Effector CD4-positive, alpha-beta T cell (primary cell): ENCODE measurements around the gene TRIM41.

ENCODE experiments used
- DNase-seq: peaks from one replicate; pipeline ENCODE4 v3.0.0-alpha.2; 2020

TRIM41 gene

DNA sequence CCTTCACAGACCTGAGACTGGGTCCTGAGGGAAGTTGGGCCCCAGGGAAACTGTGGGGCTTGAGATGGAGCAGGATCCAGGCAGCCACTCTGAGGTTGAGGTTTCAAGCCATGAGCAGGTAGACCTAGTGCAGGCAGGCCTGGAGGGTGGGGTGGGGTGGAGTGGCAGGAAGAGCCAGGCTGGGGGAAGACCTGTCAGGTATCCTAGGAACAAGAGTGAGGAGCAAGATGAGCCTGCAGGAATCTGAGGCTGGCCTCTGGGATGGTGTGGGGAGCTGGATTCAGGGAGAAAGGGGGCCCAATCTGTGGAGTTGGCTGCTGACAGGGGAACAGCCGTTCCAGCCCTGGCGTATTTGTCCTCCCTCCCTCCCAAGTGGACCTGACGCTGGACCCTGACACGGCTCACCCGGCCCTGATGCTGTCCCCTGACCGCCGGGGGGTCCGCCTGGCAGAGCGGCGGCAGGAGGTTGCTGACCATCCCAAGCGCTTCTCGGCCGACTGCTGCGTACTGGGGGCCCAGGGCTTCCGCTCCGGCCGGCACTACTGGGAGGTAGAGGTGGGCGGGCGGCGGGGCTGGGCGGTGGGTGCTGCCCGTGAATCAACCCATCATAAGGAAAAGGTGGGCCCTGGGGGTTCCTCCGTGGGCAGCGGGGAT is 10.8 kb downstream of the TRIM41 start:
- no peak for DNase-seq

DNA sequence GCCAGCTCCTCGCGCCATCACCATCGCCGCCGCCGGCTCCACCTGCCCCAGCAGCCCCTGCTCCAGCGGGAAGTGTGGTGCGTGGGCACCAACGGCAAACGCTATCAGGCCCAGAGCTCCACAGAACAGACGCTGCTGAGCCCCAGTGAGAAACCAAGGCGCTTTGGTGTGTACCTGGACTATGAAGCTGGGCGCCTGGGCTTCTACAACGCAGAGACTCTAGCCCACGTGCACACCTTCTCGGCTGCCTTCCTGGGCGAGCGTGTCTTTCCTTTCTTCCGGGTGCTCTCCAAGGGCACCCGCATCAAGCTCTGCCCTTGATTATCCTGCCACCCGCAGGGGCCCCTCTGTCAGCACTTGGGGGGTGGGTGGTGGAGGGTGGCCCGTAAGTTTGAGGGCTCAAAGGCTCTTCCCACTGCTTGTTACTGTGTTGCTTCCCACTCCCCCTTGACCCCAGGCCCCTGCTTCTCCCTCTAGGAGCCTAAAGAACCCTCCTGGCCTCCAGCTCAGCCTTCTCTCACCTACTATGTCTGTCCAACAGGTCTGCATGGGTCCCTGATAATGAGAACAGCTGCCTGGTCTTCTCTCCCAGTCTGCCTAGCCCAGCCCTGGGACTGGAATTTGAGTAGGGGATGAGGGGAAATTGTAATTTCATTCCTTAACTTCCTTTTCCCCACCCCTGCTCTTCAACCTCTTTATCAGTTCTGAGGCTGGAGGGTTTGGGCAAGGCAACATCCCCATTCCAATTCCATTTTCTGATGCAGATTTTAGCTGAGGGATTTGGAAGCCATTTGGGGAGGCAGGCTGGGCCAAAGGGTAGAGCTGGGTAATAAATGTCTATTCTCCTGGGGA is 11.6 kb downstream of the TRIM41 start:
- no peak for DNase-seq

DNA sequence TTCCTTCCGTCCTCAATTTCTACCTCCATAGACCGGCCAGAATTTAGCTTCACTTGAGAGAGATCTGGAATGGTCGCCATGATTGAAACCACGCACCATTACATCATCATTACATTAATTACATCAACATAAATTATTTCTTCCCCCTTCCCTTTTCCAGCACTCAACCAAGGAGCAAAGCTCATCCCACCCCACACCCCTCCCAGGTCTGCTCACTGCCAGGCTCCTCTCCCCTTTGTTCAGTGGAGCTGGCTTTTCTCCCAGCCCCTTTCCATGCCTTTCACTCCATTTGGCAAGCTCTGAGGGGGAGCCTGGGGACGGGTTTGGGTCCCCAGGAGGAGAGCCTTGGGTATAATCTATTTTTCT is 12.2 kb downstream of the TRIM41 start:
- no peak for DNase-seq

DNA sequence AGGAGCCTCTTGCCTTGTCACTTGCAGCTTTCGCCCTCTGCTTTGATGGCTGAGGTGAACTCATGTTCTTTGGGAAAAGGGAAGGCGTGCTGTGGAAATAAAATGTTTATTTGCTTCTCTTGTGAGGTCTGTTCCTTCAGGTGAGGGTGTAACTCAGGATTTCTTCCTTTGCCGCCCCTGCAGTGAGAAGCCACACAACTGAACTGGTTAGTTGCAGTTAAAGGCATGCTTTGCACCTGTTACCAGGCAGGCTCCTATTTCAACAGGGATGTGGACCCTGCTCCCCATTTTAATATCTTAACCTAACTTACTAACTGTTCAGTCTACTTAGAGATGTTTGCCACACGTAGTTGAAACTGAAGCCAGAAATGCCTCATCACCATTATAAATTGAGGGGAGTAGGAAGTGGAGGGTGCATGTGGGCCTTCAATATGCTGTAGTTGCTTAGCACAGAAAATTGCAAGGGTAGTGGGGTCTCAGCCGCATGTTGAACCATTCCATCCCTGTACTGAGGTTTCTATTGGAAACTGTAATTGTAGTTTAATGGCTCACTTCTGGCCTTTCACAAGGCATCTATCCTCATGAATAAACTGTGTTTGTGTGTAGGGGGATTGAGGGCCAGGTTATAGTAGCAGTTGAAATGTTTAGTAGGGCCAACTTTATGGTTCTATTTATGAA is 12.7 kb downstream of the TRIM41 start:
- no peak for DNase-seq

DNA sequence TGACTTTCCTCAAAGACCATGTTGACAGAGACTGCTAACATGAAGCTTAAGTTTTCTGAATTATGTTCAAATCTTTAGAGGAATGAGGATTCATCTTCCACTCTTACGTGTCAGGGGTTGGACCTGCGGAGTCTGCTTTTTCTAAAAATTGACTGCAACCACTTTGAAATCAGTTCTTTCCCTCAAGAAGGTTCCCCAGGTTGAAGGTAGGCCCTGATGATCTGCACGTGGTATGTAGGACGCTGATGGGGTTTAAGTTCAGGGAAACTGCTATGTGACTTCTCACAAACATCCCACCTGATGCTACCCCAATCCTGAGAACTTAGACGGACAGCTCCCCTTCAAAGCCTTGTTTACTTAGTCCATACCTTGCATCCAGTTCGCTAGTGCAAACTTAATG is 13.4 kb downstream of the TRIM41 start:
- DNase-seq = no peak

DNA sequence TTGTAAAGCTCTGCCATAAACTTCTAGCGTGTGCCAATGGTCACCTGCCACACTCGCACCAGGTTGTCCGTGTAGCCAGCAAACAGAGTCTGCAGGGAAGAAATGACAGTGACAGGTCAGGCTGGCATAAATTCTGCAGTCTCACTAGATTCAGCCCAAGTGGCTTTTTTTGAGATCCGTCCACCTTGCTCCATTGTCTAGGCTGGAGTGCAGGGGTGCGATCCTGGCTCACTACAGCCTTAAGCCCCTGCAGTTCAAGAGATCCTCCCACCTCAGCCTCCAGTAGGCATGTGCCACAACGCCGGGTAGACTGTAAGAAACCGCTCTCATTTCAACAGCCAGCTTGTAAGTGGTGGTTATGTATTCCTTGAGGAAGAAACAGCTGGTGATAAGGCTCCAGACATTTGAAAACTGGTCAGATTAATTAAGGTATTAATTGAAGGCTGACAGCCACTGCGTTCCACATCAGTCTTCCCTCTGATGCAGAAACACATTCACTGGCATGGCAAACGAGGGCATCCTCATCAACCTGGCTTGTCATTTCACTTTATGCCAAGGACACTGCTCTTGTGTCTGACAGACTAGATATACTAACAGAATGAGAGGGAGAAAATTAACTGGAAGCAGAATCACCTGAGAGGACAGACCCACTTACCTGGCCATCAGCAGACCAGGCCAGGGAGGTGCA is 14.0 kb downstream of the TRIM41 start:
- DNase-seq = no peak

DNA sequence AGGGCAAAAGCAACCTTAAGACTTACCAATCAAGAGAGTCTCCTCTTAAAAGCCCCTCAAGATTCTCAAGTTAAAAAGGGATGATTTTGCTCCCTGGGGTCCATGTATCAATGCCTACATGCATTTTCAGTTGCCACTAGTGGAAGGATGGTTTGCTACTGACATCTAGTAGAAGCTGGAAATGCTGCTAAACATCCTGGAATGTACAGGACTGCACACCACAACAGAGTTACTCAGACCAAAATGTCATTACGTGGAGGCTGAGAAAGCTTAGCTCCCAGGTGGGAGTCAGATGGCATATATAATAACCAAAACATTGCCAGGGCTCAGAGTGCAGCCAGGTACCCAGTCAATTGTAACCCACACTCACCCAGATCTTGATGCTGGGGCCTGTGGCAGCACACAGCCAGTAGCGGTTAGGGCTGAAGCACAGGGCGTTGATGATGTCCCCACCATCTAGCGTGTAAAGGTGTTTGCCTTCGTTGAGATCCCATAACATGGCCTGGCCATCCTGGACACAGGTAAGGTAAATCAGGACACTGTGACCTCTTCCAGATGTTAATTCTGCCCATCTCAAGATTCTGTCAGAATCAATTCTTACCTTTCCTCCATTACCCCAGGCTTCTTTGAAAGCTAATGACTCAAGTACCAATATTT is 14.8 kb downstream of the TRIM41 start:
- no peak for DNase-seq

DNA sequence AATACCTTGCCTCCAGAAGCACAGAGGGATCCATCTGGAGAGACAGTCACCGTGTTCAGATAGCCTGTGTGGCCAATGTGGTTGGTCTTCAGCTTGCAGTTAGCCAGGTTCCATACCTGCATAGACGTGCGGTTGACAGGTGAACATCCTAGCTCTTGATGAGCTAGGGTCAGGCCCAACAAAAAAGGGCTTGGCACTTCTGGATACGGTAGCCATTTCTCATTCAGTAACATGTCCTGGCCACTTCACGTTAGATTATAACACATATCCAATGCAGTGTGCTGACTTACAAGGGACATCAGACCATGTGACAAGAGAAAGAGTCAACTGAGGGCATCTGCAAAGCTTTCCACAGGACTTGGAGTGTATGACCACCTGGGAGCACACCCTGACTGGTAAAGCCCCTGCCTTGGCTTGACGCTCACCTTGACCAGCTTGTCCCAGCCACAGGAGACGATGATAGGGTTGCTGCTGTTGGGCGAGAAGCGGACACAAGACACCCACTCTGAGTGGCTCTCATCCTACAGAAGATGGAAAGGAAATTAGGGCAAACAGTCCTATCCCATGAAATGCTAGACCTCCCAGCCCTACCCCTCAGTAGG is 16.1 kb downstream of the TRIM41 start:
- DNase-seq = no peak

DNA sequence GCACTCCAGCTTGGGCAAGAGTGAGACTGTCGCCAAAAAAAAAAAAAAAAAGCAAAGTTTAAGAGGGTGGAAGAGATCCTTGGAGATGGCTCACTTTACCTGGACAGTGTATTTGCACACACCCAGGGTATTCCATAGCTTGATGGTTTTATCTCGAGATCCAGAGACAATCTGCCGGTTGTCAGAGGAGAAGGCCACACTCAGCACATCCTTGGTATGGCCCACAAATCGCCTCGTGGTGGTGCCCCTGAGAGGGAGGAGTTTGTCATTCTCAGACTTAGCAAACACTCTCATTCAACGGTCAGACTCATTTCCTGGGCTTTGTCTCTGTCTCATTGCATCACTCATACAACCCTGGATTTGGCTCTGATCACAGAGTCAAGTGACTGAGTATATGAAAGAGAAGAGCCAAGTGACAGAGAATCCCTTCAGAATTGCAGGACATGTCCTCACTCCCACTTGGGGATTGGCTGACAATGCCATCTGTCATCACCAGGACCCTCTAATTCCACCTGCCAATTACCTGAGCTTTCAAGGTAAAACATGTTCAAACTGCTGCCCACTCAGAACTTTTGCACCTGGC is 18.4 kb downstream of the TRIM41 start:
- DNase-seq = no peak

DNA sequence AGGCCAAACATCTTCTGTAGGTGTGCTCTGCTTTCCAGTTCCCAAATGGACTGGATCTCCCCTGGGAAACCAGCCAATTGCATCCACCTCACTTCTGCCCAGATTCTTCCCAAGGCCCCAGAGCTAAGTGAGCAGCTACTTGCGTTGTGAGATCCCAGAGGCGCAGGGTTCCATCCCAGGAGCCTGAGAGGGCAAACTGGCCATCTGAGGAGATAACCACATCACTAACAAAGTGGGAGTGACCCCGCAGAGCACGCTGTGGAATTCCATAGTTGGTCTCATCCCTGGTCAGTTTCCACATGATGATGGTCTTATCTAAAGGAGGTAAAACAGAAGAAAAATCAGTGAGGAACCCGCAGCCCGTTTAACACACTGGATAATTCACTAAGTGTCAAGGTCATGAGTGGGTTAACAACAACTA is 19.0 kb downstream of the TRIM41 start:
- DNase-seq = no peak

DNA sequence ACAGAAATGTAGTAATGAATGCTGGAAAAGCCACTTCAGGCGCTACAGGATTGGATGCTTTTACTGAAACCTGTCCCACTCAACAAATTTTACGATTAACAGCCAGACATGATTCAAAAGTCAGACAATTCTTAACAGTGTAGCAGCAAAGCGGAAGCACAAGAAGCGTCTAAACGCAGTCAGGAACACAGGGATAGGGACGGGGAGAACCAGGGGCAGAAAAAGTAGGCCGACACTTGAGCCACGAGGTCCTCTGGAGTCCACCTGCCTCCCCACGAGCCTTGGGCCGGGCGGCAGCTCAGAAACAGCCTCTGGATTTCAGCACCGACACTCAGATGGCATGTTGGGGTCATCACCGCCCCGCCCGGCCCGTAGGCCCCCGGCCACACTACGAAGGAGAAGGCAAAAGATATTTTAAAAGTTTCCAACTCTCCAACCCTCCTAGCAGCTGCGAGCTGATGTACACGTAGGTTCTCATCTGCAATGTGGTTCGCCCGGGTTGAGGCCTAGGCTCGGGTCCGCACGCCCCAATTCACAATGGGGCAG is 20.0 kb downstream of the TRIM41 start:
- no peak for DNase-seq

DNA sequence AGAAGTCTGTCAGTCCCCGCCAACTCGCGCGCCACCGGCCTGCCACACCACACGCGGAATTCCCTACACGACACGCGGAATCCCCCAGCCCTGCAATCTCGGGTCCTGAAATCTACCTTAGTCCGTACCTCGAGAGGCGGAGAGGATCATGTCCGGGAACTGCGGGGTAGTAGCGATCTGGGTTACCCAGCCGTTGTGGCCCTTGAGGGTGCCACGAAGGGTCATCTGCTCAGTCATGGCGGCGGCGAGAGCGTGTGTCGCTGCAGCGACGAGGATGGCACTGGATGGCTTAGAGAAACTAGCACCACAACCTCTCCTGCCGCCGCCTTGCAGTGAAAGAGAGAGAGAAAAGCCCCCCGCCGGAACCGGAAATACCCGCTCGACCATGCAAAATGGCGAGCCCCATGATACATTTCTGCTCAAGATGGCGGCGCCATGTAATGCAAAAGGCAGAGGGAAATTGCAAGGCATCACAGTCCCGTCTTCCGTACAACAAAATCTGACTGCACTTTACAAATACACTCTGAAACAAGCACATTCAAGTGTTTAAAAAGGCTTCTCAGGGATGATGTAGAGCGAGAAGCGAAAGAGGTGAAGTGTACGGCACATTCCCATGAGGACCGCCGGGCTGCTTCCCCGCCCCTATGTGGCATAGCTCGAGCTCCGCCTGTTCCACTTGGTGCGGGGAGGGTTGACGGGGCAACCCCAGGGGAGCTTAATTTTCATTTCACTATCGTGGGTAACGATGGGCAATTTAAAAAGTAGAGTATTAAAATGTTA is 20.7 kb downstream of the TRIM41 start, which contains the start of gene RACK1:
Gene RACK1, minus strand, starts transcription at position 343 of the 780 bp plus-strand sequence. Its CDS starts 106 bp downstream, at position 237.
- DNase-seq = peak; percentile 89

DNA sequence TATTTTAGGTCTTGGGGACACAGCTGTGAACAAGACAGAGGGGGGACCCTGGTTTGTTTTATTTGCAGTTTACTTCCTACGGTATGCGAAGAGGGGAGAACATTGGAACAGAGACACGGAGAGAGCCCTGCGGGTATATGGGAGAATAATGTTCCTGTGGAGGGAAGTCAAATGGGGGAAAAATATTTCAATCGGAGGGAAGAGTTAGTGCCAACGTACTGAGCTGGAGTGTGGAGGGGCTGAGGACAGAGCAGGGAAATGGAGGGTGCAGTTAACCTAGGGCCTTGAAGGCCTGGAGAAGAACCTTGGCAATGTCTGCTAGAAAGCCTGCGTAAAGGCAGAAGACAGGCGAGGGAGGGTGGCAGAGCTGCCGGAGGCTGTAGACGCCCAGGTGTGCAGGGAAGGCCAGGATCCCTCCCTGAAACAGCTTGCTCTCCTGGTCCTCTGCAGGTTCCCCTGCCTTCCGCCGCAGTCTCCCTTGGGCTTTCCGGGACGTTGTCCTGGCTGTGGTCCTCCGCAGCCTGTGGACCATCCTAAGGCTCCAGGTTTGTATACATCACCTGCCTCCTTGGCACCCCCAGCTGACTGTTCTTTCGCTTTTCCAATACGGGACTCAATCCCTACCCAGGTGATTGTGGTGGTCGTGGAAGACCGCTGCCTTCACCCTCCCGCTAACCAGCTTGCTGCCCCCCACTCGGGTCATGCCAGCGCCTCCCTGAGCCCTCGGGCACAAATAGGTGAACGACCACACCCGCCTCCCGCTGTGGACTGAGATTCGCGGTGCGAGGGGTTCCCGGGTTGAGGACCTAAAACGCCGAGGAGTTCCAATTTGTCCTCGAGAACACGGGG is 22.6 kb downstream of the TRIM41 start:
- DNase-seq = no peak

DNA sequence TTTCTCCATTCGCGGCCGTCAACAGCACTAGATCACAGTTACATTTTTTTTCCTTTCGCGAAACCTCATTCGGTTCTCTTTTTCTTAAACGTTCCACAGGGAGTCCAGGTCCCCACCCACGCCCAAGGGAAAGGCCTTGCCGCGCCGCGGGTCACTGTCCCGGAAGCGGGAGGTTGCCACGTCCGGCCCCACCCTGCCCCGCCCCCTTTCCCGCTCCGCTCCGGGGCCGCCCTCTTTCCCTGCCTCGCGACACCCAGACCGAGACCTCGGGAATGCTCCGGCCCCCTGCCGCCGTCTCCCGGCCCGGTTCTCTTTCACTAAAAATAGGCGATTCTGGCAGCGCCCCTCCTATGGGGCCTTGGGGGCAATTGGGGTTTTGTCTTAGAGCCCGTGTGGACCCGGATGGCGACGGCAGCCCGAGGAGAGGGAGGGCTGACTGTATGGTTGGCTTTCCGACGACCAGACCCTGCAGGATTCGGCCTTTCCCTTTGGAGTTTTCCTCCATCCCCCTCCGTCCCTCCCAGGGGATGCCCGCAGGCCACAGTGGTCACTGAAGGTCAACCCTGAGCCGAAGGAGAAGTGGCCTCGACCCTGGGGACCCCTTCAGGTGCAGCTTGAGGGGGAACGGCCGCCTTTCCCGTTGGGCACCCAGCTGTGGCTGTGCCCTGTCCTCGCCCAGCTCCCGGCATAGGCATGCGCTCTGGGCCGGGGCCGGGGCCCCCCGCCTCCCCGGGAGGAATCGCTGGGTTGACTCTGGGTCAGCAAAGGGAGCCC is 23.4 kb downstream of the TRIM41 start:
- peak; percentile 59 for DNase-seq

DNA sequence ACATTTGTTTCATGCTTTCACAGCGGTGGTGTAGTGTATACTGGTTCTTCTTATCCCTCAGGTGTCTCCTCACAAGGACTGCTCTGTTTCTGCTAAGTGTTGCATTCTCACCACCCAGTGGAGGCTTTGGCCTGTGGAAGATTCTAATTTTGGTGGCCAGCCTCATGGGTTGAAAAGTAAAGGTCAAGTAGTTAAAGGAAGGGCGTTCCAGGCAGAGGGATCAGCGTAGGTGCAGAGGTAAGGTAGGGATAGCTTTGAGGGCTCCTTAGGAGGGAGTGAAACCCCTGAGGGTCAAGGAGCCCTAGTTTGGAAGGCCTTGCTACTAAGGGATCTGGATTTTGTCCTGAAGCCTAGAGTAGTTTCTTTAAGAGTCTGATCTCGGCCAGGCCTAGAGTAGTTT is 25.2 kb downstream of the TRIM41 start:
- DNase-seq = no peak

DNA sequence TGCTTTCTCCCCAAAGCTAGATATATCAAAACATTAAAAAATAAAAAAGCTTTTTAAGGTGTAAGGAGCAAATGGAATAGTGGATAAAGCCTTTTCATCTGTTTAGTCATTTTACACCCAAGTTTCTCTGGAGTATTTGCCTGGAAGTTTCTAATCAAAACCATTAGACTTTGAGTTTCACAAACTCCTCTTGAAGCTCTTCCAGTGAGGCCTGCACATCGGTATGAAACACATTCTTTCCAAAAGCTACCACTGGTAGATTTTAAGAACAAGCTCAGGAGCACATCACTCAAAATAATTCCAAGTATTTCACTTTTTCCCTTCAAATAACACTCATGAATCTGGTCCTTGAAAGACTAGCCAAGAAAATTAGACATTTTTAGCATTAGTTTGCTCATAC is 32.2 kb downstream of the TRIM41 start:
- DNase-seq = no peak

DNA sequence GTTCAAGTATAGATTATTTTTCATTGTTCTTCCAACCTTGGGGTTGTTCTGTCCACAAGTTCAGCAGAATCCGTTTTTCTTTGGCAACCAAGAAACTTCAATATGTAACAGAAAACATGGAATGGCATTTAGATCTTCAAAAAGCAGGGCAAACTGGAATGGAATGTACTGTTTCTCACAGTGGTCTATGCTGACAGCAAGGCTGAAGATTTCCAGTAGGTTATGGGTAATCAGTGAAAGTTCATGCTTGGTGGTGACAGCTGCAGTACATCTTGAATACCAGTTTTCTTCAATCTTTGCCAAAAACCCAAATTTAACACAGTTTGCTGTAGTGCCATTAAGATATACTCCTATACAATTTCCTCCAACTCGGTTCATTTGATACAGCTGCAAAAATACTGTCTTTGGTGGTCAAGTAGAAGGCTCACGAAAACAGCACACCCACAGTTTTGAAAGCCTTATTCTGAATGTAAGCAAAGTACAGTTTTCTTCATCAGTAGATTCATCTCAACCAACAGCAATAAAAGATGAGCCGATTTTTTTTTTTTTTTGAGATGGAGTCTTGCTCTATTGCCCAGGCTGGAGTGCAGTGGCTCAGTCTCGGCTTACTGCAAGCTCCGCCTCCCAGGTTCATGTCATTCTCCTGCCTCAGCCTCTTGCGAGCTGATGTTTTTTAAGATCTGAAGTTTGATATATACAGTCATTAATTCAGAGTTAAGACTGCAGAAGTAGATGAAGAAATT is 32.9 kb downstream of the TRIM41 start:
- DNase-seq = no peak

DNA sequence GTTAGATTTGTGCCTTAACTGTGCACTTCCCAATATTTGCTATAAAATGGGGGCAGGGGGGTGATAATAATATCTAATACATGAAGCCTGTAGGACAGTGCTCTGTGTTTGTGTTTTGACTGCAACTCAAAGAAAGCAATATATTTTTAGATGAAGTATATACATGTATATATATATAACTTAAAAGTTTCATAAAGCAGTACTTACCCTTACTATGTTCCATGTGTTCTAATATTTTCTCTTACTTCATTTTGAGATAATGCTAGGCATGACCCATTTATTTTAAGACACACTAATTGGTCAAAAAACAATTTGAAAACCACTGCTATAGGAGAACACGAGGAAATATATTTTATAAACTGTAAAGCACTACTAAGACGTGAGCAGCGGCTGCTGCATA is 35.5 kb downstream of the TRIM41 start:
- DNase-seq = no peak
